ENCODE data around the gene KIAA0586. TPM values are rescaled to one million over a fixed set of nuclear protein-coding genes. Genes with fewer than 3 reads are reported as not detected.

KIAA0586 gene
- total RNA-seq, 4 donors from 2014 or later, result 9.6 to 16.8 (median 13.9) TPM

- Histone ChIP-seq H3K27me3 (no peaks in the 10 kb centered on the region), H3K36me3 (no peaks in the 10 kb centered on the region), H3K27ac (no peak overlapping the region), H3K4me3 (no peak overlapping the region), H3K9me3 (no peaks in the 10 kb centered on the region), H3K4me1 (no peaks in the 10 kb centered on the region)
- TF ChIP-seq CTCF (IDR thresholded peaks at IDR 0.05) (no peak), POLR2A (IDR thresholded peaks at IDR 0.05) (no peak)
- no peak for DNase-seq
- 88 to 93% methylated on average over 3 of the region's 3 CpGs for WGBS, 2 donors
- intact Hi-C loops (cut with DNase I), result no loop called here
Measured at GRCh38 chr14:58566979-58567378, 139.5 kb downstream of the KIAA0586 start.

GRCh38 chr14:58568322-58568721 is 140.8 kb downstream of the KIAA0586 start:
- no peak overlapping the region for H3K27ac ChIP-seq
- no peak overlapping the region for H3K4me3 ChIP-seq
- no peak for DNase-seq
- intact Hi-C loops (cut with DNase I), result no loop called here
- H3K27me3 ChIP-seq, result no peaks in the 10 kb centered on the region
- TF ChIP-seq CTCF (IDR thresholded peaks at IDR 0.05) (no peak), POLR2A (IDR thresholded peaks at IDR 0.05) (no peak)
- 75 to 82% methylated on average over 3 of the region's 3 CpGs for WGBS, 2 donors
- no peaks in the 10 kb centered on the region for H3K9me3 ChIP-seq
- H3K36me3 ChIP-seq, result no peaks in the 10 kb centered on the region
- H3K4me1 ChIP-seq, result no peaks in the 10 kb centered on the region

- H3K27ac ChIP-seq, result no peak overlapping the region
- no peaks in the 10 kb centered on the region for H3K27me3 ChIP-seq
- H3K4me3 ChIP-seq, result no peak overlapping the region
- no peaks in the 10 kb centered on the region for H3K9me3 ChIP-seq
- TF ChIP-seq CTCF (IDR thresholded peaks at IDR 0.05), result no peak
- no peak for TF ChIP-seq POLR2A (IDR thresholded peaks at IDR 0.05)
- H3K4me1 ChIP-seq, result no peaks in the 10 kb centered on the region
- intact Hi-C loops (cut with DNase I), result no loop called here
- WGBS, 2 donors, result 86 to 88% methylated on average over 7 of the region's 7 CpGs
- H3K36me3 ChIP-seq, result no peaks in the 10 kb centered on the region
- no peak for DNase-seq
Measured at GRCh38 chr14:58571256-58571655, 143.7 kb downstream of the KIAA0586 start.

- Histone ChIP-seq H3K27me3 (no peaks in the 10 kb centered on the region), H3K9me3 (no peaks in the 10 kb centered on the region), H3K4me3 (no peak overlapping the region), H3K36me3 (no peaks in the 10 kb centered on the region), H3K27ac (no peak overlapping the region), H3K4me1 (no peaks in the 10 kb centered on the region)
- intact Hi-C loops (cut with DNase I), result no loop called here
- TF ChIP-seq POLR2A (IDR thresholded peaks at IDR 0.05) (no peak), CTCF (IDR thresholded peaks at IDR 0.05) (no peak)
- WGBS, 2 donors, result 34 to 42% methylated on average over 9 of the region's 9 CpGs
- no peak for DNase-seq
Measured at GRCh38 chr14:58571769-58572472, 144.4 kb downstream of the KIAA0586 start.

- Histone ChIP-seq H3K27ac (no peak overlapping the region), H3K27me3 (no peaks in the 10 kb centered on the region), H3K9me3 (no peaks in the 10 kb centered on the region), H3K4me3 (no peak overlapping the region), H3K4me1 (no peaks in the 10 kb centered on the region), H3K36me3 (no peaks in the 10 kb centered on the region)
- DNase-seq, result no peak
- WGBS, 2 donors, result 70 to 73% methylated on average over 1 of the region's 1 CpG
- TF ChIP-seq CTCF (IDR thresholded peaks at IDR 0.05) (no peak), POLR2A (IDR thresholded peaks at IDR 0.05) (no peak)
- intact Hi-C loops (cut with DNase I), result no loop called here
Measured at GRCh38 chr14:58572473-58572853, 144.9 kb downstream of the KIAA0586 start.

All from esophagus squamous epithelium (tissue), 5 donors.